ENCODE data around the gene RBBP6. TPM values are rescaled to one million over a fixed set of nuclear protein-coding genes. Genes with fewer than 3 reads are reported as not detected.
A peak's percentile ranks its signal among the peaks of the same experiment; 100 is the strongest.

Gene RBBP6
- total RNA-seq, 1 experiment from 2014 or later: 38.4 TPM

DNA sequence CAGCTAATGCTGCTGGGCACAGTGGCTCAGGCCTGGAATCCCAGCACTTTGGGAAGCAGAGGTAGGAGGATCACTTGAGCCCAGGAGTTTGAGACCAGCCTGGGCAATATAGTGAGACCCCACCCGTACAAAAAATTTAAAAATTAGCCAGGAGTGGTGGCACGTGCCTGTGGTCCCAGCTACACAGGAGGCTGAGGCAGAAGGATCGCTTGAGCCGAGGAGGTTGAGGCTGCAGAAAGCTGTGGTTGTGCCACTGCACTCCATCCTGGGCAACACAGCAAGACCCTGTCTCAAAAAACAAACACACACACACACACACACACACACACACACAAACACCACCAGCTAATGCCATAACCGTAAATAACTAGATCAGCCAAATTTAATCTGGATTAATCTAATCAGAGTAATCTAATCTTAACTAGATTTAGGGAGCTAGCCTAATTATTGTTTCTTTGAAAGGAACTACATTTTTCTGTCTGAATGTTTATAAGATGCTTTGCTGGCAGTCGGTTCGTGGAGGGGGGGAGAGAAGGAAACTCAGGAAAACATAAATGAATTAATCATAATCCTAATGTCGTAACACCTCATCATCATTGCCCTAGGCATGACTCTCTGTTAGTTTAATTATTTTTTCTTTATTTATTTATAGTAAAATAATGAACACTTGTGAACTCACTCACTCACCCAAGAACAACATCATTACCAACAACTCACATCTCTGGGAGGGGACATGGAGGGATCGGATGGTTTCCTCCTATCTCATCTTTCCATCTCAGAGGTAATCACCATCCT is 12.5 kb upstream of the RBBP6 start:
- Histone ChIP-seq H3F3A (ENCODE audit: low read length, unreplicated experiment) (no peaks in the 10 kb centered on the region), H4K20me1 (ENCODE audit: low read length) (no peaks in the 10 kb centered on the region), H3K79me2 (ENCODE audit: low read length) (no peaks in the 10 kb centered on the region), H3K4me3 (ENCODE audit: low read length) (no peak overlapping the region), H3K9ac (ENCODE audit: low read length) (peak overlapping the region; percentile 66), H3K9me2 (replicated peaks; ENCODE audit: low read length) (no peaks in the 10 kb centered on the region), H3K36me3 (ENCODE audit: low read depth, low read length) (no peaks in the 10 kb centered on the region), H3K27me3 (ENCODE audit: low read length) (no peaks in the 10 kb centered on the region), H3K4me1 (ENCODE audit: insufficient read depth, low read length) (peaks cover 24% of the 10 kb centered on the region), H3K4me2 (ENCODE audit: low read length) (peak overlapping the region; percentile 47), H3K9me3 (ENCODE audit: low read length) (no peaks in the 10 kb centered on the region), H2AFZ (ENCODE audit: low read length) (no peak overlapping the region), H3K27ac (ENCODE audit: low read length) (peak overlapping the region; percentile 92)
- no peak for ATAC-seq
- no peak for TF ChIP-seq CTCF (conservative IDR thresholded peaks at IDR 0.05; ENCODE audit: low read depth, low read length)
- no peak for TF ChIP-seq EZH2 (IDR thresholded peaks at IDR 0.05; ENCODE audit: low read length, unreplicated experiment)
- no peak for TF ChIP-seq EZH2phosphoT487 (IDR thresholded peaks at IDR 0.05; ENCODE audit: borderline replicate concordance, low read length)
- peak; percentile 42 for DNase-seq
- intact Hi-C loops (cut with micrococcal nuclease): loop anchor here (1.0 kb wide), 3 partner anchors 7 to 12 kb away; partner anchors contain the start of gene RBBP6
- POLR2A ChIA-PET (ENCODE audit: unreplicated experiment): interaction anchor here (0.8 kb wide), 1 partner anchor 12 kb away, joined by 3 read pairs; the partner anchor contains the start of gene RBBP6
- BruUV-seq (replicated peaks): no TSS peak
- CTCF ChIA-PET: interaction anchor here (0.5 to 0.8 kb wide), 4 partner anchors 10 to 771 kb away, joined by 3 to 4 read pairs (median 3); no protein-coding TSS in a partner anchor

- Histone ChIP-seq H3K79me2 (ENCODE audit: low read length) (no peaks in the 10 kb centered on the region), H3K27ac (ENCODE audit: low read length) (no peak overlapping the region), H3K9ac (ENCODE audit: low read length) (no peak overlapping the region), H4K20me1 (ENCODE audit: low read length) (no peaks in the 10 kb centered on the region), H3F3A (ENCODE audit: low read length, unreplicated experiment) (no peaks in the 10 kb centered on the region), H3K4me3 (ENCODE audit: low read length) (no peak overlapping the region), H3K27me3 (ENCODE audit: low read length) (no peaks in the 10 kb centered on the region), H2AFZ (ENCODE audit: low read length) (no peak overlapping the region), H3K36me3 (ENCODE audit: low read depth, low read length) (no peaks in the 10 kb centered on the region), H3K4me1 (ENCODE audit: insufficient read depth, low read length) (peaks cover 26% of the 10 kb centered on the region), H3K4me2 (ENCODE audit: low read length) (no peak overlapping the region), H3K9me3 (ENCODE audit: low read length) (no peaks in the 10 kb centered on the region), H3K9me2 (replicated peaks; ENCODE audit: low read length) (no peaks in the 10 kb centered on the region)
- DNase-seq (no peak), ATAC-seq (no peak)
- no TSS peak for BruUV-seq (replicated peaks)
- intact Hi-C loops (cut with micrococcal nuclease): loop anchor here (10.0 kb wide), 1 partner anchor 514 kb away; no protein-coding TSS in a partner anchor
- POLR2A ChIA-PET (ENCODE audit: unreplicated experiment): no interaction called here
- no peak for TF ChIP-seq EZH2phosphoT487 (IDR thresholded peaks at IDR 0.05; ENCODE audit: borderline replicate concordance, low read length)
- TF ChIP-seq CTCF (conservative IDR thresholded peaks at IDR 0.05; ENCODE audit: low read depth, low read length): no peak
- no peak for TF ChIP-seq EZH2 (IDR thresholded peaks at IDR 0.05; ENCODE audit: low read length, unreplicated experiment)
- CTCF ChIA-PET: no interaction called here
Observed at GRCh38 chr16:24531166-24531565, 8.2 kb upstream of the RBBP6 start.

DNA sequence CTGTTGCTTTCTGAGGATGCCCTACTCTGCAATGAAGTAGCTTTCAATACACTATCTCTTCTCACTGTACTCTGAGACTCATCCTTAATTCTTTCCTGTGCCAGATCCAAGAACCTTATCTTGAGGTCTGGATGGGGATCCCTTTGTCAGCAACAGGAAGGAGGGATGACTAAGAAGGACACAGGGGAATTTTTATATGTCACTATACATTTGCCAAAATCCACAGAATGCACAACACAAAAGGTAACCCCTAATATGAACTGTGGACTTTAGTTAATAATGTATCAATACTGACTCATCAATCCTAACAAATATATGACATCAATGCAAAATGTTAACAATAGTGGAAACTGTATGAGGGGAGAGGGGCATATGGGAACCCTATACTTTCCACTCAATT is 4.7 kb upstream of the RBBP6 start:
- BruUV-seq (replicated peaks): no TSS peak
- intact Hi-C loops (cut with micrococcal nuclease): loop anchor here (1.0 to 10.0 kb wide), 2 partner anchors 8 to 510 kb away; no protein-coding TSS in a partner anchor

More for the DNA sequence above, 4.7 kb upstream of the RBBP6 start:
- H3K4me2 ChIP-seq (ENCODE audit: low read length): peak overlapping the region; percentile 51
- peaks cover 30% of the 10 kb centered on the region for H3K4me1 ChIP-seq (ENCODE audit: insufficient read depth, low read length)
- H3K9me3 ChIP-seq (ENCODE audit: low read length): no peaks in the 10 kb centered on the region
- peak; percentile 85 for DNase-seq
- H3K4me3 ChIP-seq (ENCODE audit: low read length): no peak overlapping the region
- H3K27me3 ChIP-seq (ENCODE audit: low read length): no peaks in the 10 kb centered on the region
- H3K9me2 ChIP-seq (replicated peaks; ENCODE audit: low read length): no peaks in the 10 kb centered on the region
- peak; percentile 55 for ATAC-seq
- peak overlapping the region; percentile 51 for H3K9ac ChIP-seq (ENCODE audit: low read length)
- H3K79me2 ChIP-seq (ENCODE audit: low read length): peaks cover 3% of the 10 kb centered on the region
- H4K20me1 ChIP-seq (ENCODE audit: low read length): no peaks in the 10 kb centered on the region
- TF ChIP-seq CTCF (conservative IDR thresholded peaks at IDR 0.05; ENCODE audit: low read depth, low read length): no peak
- TF ChIP-seq EZH2phosphoT487 (IDR thresholded peaks at IDR 0.05; ENCODE audit: borderline replicate concordance, low read length): no peak
- no peak for TF ChIP-seq EZH2 (IDR thresholded peaks at IDR 0.05; ENCODE audit: low read length, unreplicated experiment)
- H3F3A ChIP-seq (ENCODE audit: low read length, unreplicated experiment): no peaks in the 10 kb centered on the region
- ChIA-PET CTCF (no interaction called here), POLR2A (ENCODE audit: unreplicated experiment) (interaction anchor here (0.6 kb wide), 1 partner anchor 15 kb away, joined by 3 read pairs; no protein-coding TSS in a partner anchor)
- H3K36me3 ChIP-seq (ENCODE audit: low read depth, low read length): no peaks in the 10 kb centered on the region
- H3K27ac ChIP-seq (ENCODE audit: low read length): peak overlapping the region; percentile 92
- H2AFZ ChIP-seq (ENCODE audit: low read length): no peak overlapping the region

Measured in PC-3 (cell line).